ENCODE data around the gene DYSF. TPM values are rescaled to one million over a fixed set of nuclear protein-coding genes. Genes with fewer than 3 reads are reported as not detected.
A peak's percentile ranks its signal among the peaks of the same experiment; 100 is the strongest.

DYSF gene
- total RNA-seq, 1 experiment from 2014 or later: 5.5 TPM

GRCh38 chr2:71666094-71666474 lies 212.7 kb downstream of the DYSF start:
- no peak overlapping the region for H2AFZ ChIP-seq (ENCODE audit: low read length)
- no peak overlapping the region for H3T11ph ChIP-seq (ENCODE audit: low read length)
- H4K5ac ChIP-seq (ENCODE audit: insufficient read length, low read depth, low read length): no peak overlapping the region
- H3K4ac ChIP-seq (ENCODE audit: low read depth, low read length): no peak overlapping the region
- H3K36me3 Mint-ChIP-seq (ENCODE audit: insufficient read depth in 1 of 3, low read depth in 3 of 3): no peaks in the 10 kb centered on the region; a peak in 3 of 7 replicates
- H3K4me3 Mint-ChIP-seq: no peak overlapping the region
- H3K27ac ChIP-seq (ENCODE audit: insufficient read length, low read depth, low read length): no peak overlapping the region
- H4K20me1 ChIP-seq (ENCODE audit: control insufficient read depth, insufficient read depth, insufficient read length): no peaks in the 10 kb centered on the region
- no peaks in the 10 kb centered on the region for H3K9me3 ChIP-seq (ENCODE audit: control insufficient read depth, low read depth, low read length)
- no peak overlapping the region for H3K18ac ChIP-seq (ENCODE audit: insufficient read length, low read depth, low read length)
- H2AK5ac ChIP-seq (ENCODE audit: insufficient read length, low read length): no peak overlapping the region
- no peaks in the 10 kb centered on the region for H3K23me2 ChIP-seq (ENCODE audit: insufficient read length, low read depth, low read length, poor library complexity, severe bottlenecking)
- H3K4me1 Mint-ChIP-seq: no peaks in the 10 kb centered on the region
- H2BK15ac ChIP-seq (ENCODE audit: low read depth, low read length): no peak overlapping the region
- H4K8ac ChIP-seq (replicated peaks; ENCODE audit: insufficient read length, low read depth, low read length): no peak overlapping the region
- no peaks in the 10 kb centered on the region for H3K79me2 ChIP-seq (ENCODE audit: insufficient read depth, low read length)
- no peaks in the 10 kb centered on the region for H3K27me3 ChIP-seq (ENCODE audit: insufficient read depth, low read length)
- no peak for TF ChIP-seq CTCF (conservative IDR thresholded peaks at IDR 0.05)
- no peak overlapping the region for H2BK20ac ChIP-seq (ENCODE audit: low read depth, low read length, poor library complexity, severe bottlenecking)
- H3K4me2 ChIP-seq (ENCODE audit: insufficient read depth, insufficient read length, low read length): no peak overlapping the region
- no peak overlapping the region for H4K91ac ChIP-seq (ENCODE audit: insufficient read length, low read depth, low read length)
- H3K14ac ChIP-seq (ENCODE audit: insufficient read depth, low read length): no peak overlapping the region
- no peak overlapping the region; a peak in 1 of 7 replicates for H3K27ac Mint-ChIP-seq
- no peaks in the 10 kb centered on the region for H3K79me1 ChIP-seq (ENCODE audit: insufficient read depth, low read depth, low read length, poor library complexity, severe bottlenecking)
- no peak overlapping the region for H3K23ac ChIP-seq (ENCODE audit: insufficient read length, low read depth, low read length)
- no peaks in the 10 kb centered on the region for H3K27me3 Mint-ChIP-seq (ENCODE audit: low read depth)
- no peak overlapping the region for H2BK5ac ChIP-seq (ENCODE audit: insufficient read length, low read length)
- no peak overlapping the region for H3K56ac ChIP-seq (ENCODE audit: insufficient read length, low read depth, low read length)
- peak; percentile 10 for DNase-seq
- no peaks in the 10 kb centered on the region for H3K4me1 ChIP-seq (ENCODE audit: insufficient read depth, low read length)
- H3K9ac ChIP-seq (ENCODE audit: extremely low read depth, insufficient read length, low read length): no peak overlapping the region
- WGBS (ENCODE audit: extremely low coverage, insufficient read length, low lambda C conversion rate): no CpG with 5 or more reads among the region's 5 CpGs
- H2BK120ac ChIP-seq (ENCODE audit: low read depth, low read length, poor library complexity, severe bottlenecking): no peak overlapping the region
- no peaks in the 10 kb centered on the region; a peak in 1 of 5 replicates for H3K9me3 Mint-ChIP-seq
- H2BK12ac ChIP-seq (ENCODE audit: insufficient read length, low read depth, low read length): no peak overlapping the region

All from H9 (cell line).